Osteoblast (primary cell): ENCODE measurements around the gene ZNF574. TPM values are rescaled to one million over a fixed set of nuclear protein-coding genes. Genes with fewer than 3 reads are reported as not detected.

Source experiments
- DNase-seq: peaks from one replicate; pipeline ENCODE4 v3.0.0; 2011; ENCODE audit warnings: low spot score, mixed read lengths; ENCODE audit not compliant: insufficient read length; ENCODE audit errors: missing footprints
- H2AFZ ChIP-seq: 2 replicates; pipeline ENCODE4 v1.6.0; 2011; ENCODE audit warnings: mild to moderate bottlenecking, low read length
- H3K27ac ChIP-seq: 2 replicates; pipeline ENCODE4 v1.5.1; 2011; ENCODE audit warnings: mild to moderate bottlenecking, low read depth, low read length, moderate library complexity
- H3K27me3 ChIP-seq: 2 replicates; pipeline ENCODE4 v1.6.0; 2012; ENCODE audit warnings: mild to moderate bottlenecking, control low read depth, inconsistent platforms, low read length, moderate library complexity; ENCODE audit not compliant: insufficient read depth
- H3K36me3 ChIP-seq: 2 replicates; pipeline ENCODE4 v1.5.1; 2011; ENCODE audit warnings: mild to moderate bottlenecking, low read length, control low read depth, moderate library complexity; ENCODE audit not compliant: insufficient read depth
- H3K4me1 ChIP-seq: 2 replicates; pipeline ENCODE4 v1.5.1; 2011; ENCODE audit warnings: mild to moderate bottlenecking, low read length, control low read depth, moderate library complexity; ENCODE audit not compliant: insufficient read depth
- H3K4me2 ChIP-seq: 2 replicates; pipeline ENCODE4 v1.6.0; 2011; ENCODE audit warnings: mild to moderate bottlenecking, low read length; ENCODE audit not compliant: insufficient read depth
- H3K4me3 ChIP-seq: fragments of 200-600 bp; sonication (generic); 3 replicates; pipeline ENCODE4 v1.5.1; 2012; ENCODE audit warnings: mild to moderate bottlenecking, low read length, inconsistent platforms; ENCODE audit not compliant: insufficient read depth
- H3K79me2 ChIP-seq: 2 replicates; pipeline ENCODE4 v1.6.0; 2012; ENCODE audit warnings: mild to moderate bottlenecking, low read length, control low read depth, inconsistent platforms; ENCODE audit not compliant: insufficient read depth
- H3K9me3 ChIP-seq: 2 replicates; pipeline ENCODE4 v1.5.1; 2011; ENCODE audit warnings: low read depth, low read length, control low read depth
- H4K20me1 ChIP-seq: 2 replicates; pipeline ENCODE4 v1.6.0; 2012; ENCODE audit warnings: mild to moderate bottlenecking, low read length, control low read depth; ENCODE audit not compliant: insufficient read depth
- total RNA-seq: library from RNA; depleted of rRNA; stranded (reverse); fragments of >200 nt; gene quantifications from 2 replicates; pipeline ENCODE4 v1.2.3, GENCODE V29; 2012
- TF ChIP-seq, protein P1 (sequence below): IDR thresholded peaks from 2 replicates; pipeline ENCODE4 v1.5.1; 2011; ENCODE audit warnings: mild to moderate bottlenecking, low read depth, low read length, moderate library complexity; ENCODE audit errors: extremely low read depth

The ZNF574 gene
- total RNA-seq, 1 donor: 13.8 TPM

DNA sequence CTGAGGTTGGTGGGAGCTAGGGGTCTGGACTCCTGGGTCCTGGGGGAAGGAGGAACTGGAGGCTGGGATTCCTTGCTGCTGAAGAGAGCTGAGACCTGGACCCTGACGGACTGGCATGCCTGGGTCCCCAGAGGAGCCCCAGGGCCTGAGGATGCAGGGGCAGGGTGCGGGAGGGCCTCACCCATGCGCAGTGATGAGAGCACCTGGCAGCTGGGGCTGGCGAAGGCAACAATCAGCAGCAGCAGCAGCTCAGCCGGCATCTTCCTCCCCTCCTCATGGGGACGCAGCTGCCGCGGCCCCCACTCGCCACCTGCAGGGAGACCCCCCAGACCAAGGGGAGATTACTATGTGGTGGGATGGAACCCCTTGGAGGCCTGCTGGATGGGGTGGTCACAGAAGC, 10.5 kb upstream of the ZNF574 start:
- peaks cover 54% of the 10 kb centered on the region for H3K27me3 ChIP-seq
- H4K20me1 ChIP-seq: no peaks in the 10 kb centered on the region
- H3K9me3 ChIP-seq: no peaks in the 10 kb centered on the region
- peak; percentile 73 for DNase-seq
- no peak overlapping the region for H3K4me3 ChIP-seq
- H3K79me2 ChIP-seq: no peaks in the 10 kb centered on the region
- TF ChIP-seq, protein P1, sequence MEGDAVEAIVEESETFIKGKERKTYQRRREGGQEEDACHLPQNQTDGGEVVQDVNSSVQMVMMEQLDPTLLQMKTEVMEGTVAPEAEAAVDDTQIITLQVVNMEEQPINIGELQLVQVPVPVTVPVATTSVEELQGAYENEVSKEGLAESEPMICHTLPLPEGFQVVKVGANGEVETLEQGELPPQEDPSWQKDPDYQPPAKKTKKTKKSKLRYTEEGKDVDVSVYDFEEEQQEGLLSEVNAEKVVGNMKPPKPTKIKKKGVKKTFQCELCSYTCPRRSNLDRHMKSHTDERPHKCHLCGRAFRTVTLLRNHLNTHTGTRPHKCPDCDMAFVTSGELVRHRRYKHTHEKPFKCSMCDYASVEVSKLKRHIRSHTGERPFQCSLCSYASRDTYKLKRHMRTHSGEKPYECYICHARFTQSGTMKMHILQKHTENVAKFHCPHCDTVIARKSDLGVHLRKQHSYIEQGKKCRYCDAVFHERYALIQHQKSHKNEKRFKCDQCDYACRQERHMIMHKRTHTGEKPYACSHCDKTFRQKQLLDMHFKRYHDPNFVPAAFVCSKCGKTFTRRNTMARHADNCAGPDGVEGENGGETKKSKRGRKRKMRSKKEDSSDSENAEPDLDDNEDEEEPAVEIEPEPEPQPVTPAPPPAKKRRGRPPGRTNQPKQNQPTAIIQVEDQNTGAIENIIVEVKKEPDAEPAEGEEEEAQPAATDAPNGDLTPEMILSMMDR: no peak
- no peak overlapping the region for H3K27ac ChIP-seq
- no peak overlapping the region for H3K4me2 ChIP-seq
- H3K36me3 ChIP-seq: no peaks in the 10 kb centered on the region
- H2AFZ ChIP-seq: no peak overlapping the region
- H3K4me1 ChIP-seq: no peaks in the 10 kb centered on the region

DNA sequence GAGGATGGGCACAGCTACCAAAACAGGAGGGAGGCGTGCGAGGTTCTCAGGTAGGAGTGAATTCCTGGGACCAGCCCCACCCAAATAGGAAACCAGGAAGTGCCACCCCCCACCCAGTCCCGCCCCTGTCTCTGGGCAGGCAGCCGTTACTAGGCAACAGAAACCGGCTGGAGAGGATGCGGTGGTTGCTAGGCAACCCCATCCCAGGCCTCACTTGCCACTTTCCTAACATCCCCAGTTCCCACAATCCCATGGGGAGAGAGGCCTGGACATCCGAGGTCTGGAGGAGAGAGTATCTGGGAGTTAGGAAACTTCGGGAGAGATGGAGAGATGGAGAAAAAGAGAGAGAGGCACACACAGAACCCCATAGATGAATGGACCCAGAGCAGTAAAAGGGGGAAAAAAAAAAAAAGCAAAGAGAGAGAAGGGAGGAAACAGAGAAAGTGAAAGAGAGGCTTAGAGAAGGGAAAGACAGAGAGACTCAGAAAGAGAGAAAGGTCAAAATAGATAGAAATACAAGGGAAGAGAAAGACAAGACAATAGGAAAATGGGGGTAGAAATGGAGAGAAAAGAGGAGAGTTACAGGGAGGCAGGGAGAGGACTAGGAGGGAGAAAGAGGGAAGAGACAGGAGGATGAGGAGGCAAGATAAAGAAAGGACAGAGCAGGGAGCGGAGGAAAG, 9.8 kb upstream of the ZNF574 start:
- Histone ChIP-seq H3K9me3 (no peaks in the 10 kb centered on the region), H3K36me3 (no peaks in the 10 kb centered on the region), H4K20me1 (no peaks in the 10 kb centered on the region), H2AFZ (no peak overlapping the region), H3K79me2 (no peaks in the 10 kb centered on the region), H3K4me1 (no peaks in the 10 kb centered on the region), H3K4me3 (no peak overlapping the region), H3K4me2 (no peak overlapping the region), H3K27ac (no peak overlapping the region), H3K27me3 (peaks cover 57% of the 10 kb centered on the region)
- TF ChIP-seq, protein P1: no peak
- peak; percentile 83 for DNase-seq

DNA sequence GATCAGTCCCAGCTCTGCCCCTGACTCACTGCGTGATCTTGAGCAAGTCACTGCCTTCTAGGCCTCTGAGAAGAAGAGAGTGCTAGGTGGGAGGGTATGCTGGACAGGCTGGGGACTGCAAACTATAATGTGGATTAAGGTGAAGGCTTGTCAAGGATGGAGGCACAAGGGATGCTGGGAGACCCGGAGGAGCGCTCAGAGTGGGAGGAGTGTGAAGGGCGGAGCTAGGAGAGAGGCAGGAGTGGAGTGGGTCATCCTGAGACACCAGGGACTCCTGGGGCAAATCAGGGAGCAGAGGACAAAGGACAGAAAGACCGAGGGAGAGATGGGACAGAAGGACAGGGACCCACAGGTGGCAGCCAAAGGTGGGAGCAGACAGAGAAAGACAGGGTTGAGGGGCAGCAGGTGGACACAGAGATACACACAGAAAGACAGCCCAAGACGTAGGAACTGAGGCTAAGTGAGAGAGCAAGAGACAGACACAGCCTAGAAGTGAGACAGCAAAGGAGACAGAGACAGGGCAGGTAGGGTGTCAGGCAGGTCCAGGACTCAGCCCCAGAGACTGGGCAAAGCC, 8.6 kb upstream of the ZNF574 start:
- Histone ChIP-seq H3K9me3 (no peaks in the 10 kb centered on the region), H3K27ac (no peak overlapping the region), H4K20me1 (no peaks in the 10 kb centered on the region), H3K36me3 (no peaks in the 10 kb centered on the region), H3K79me2 (no peaks in the 10 kb centered on the region), H3K4me2 (no peak overlapping the region), H3K4me3 (no peak overlapping the region), H3K4me1 (no peaks in the 10 kb centered on the region), H2AFZ (no peak overlapping the region), H3K27me3 (peaks cover 57% of the 10 kb centered on the region)
- TF ChIP-seq, protein P1: no peak
- DNase-seq: peak; percentile 73

DNA sequence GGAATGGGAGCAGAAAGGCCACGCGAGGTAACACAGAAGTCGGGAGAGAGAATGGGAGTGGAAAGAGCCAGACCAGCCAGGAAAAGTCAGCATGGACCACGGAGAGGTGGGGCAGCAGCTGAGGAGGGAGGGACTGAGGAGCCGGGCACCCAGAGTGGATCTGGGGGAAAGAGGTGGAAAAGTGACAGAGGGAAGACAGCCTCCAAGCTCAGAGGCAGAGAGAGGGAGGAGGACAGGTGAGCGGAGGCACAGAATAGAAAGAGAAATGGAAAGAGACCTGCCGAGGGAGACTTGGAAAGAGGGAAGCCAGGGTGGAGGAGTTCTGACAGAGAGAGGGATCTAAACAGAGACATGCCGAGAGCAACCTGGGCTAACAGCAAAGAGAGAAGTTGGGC, 7.6 kb upstream of the ZNF574 start:
- no peaks in the 10 kb centered on the region for H3K36me3 ChIP-seq
- peak; percentile 73 for DNase-seq
- no peak overlapping the region for H3K4me2 ChIP-seq
- TF ChIP-seq, protein P1: no peak
- no peaks in the 10 kb centered on the region for H4K20me1 ChIP-seq
- no peaks in the 10 kb centered on the region for H3K9me3 ChIP-seq
- H3K4me3 ChIP-seq: no peak overlapping the region
- no peak overlapping the region for H3K27ac ChIP-seq
- H3K79me2 ChIP-seq: no peaks in the 10 kb centered on the region
- H3K4me1 ChIP-seq: no peaks in the 10 kb centered on the region
- peaks cover 57% of the 10 kb centered on the region for H3K27me3 ChIP-seq
- H2AFZ ChIP-seq: no peak overlapping the region
